Neural crest cell (in vitro differentiated cells): Measurements from ENCODE around the gene RAB6B. TPM values are rescaled to one million over a fixed set of nuclear protein-coding genes. Genes with fewer than 3 reads are reported as not detected.

Experiments
- DNase-seq: peaks from one replicate; pipeline ENCODE4 v3.0.0; 2021; ENCODE audit warnings: low read depth, mixed read lengths, low spot score
- H3K27ac Mint-ChIP-seq: one replicate; pipeline ENCODE4 v1.8.0; 2021; ENCODE audit warnings: mild to moderate bottlenecking, mixed read lengths; ENCODE audit not compliant: unreplicated experiment
- H3K27me3 Mint-ChIP-seq: 2 replicates; pipeline ENCODE4 v1.8.0; 2021; ENCODE audit warnings: low read depth, mild to moderate bottlenecking, mixed read lengths
- H3K36me3 Mint-ChIP-seq: 2 replicates; pipeline ENCODE4 v1.8.0; 2021; ENCODE audit warnings: low read depth, mild to moderate bottlenecking, mixed read lengths
- H3K4me1 Mint-ChIP-seq: 2 replicates; pipeline ENCODE4 v1.8.0; 2021; ENCODE audit warnings: mixed read lengths
- H3K4me3 Mint-ChIP-seq: one replicate; pipeline ENCODE4 v1.8.0; 2021; ENCODE audit warnings: mild to moderate bottlenecking, mixed read lengths
- H3K9me3 Mint-ChIP-seq: 2 replicates; pipeline ENCODE4 v1.8.0; 2021; ENCODE audit warnings: mixed read lengths
- CTCF ChIP-seq: fragments of 200-600 bp; sonication (generic); conservative IDR thresholded peaks from 2 replicates; pipeline ENCODE4 v1.5.0; 2021; ENCODE audit warnings: antibody characterized with exemption, mild to moderate bottlenecking
- total RNA-seq: library from RNA; stranded (reverse); gene quantifications from 2 replicates; pipeline ENCODE4 v1.2.1, GENCODE V29; 2021

The RAB6B gene
- total RNA-seq, 1 donor from 2014 or later, result 15.5 TPM

- no peaks in the 10 kb centered on the region for H3K27me3 Mint-ChIP-seq
- H3K36me3 Mint-ChIP-seq, result no peaks in the 10 kb centered on the region
- TF ChIP-seq CTCF, result no peak
- peaks cover 7% of the 10 kb centered on the region for H3K4me1 Mint-ChIP-seq
- no peak for DNase-seq
- H3K4me3 Mint-ChIP-seq, result no peak overlapping the region
- no peak overlapping the region for H3K27ac Mint-ChIP-seq
- no peaks in the 10 kb centered on the region for H3K9me3 Mint-ChIP-seq
These were observed 23.5 kb downstream of the RAB6B start for GRCh38 chr3:133872161-133872560.

- no peak for TF ChIP-seq CTCF
- Mint-ChIP-seq H3K4me1 (peaks cover 7% of the 10 kb centered on the region), H3K36me3 (no peaks in the 10 kb centered on the region)
These were observed 24.2 kb downstream of the RAB6B start for GRCh38 chr3:133871368-133872090.

DNA sequence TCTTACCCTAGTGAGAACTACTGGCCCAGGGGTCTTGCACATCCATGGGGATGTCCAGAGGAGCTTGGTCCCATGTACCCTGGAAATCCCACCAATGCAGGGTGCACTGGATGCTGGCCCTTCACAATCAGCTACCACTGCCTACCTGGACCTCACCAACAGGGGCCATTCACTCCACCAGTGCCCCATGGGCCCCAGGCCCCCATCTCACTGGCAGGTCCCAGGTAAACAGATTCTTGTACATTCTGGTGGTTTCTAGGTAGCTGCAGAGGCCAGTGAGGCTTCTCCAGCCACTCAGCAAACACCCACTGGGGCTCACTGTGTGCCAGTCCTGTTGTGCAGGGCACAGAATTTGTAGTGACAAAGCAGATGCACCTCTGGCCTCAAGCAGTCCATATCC, 24.9 kb downstream of the RAB6B start:
- H3K27ac Mint-ChIP-seq, result no peak overlapping the region
- no peak for DNase-seq
- no peaks in the 10 kb centered on the region for H3K27me3 Mint-ChIP-seq
- H3K36me3 Mint-ChIP-seq, result no peaks in the 10 kb centered on the region
- peaks cover 7% of the 10 kb centered on the region for H3K4me1 Mint-ChIP-seq
- no peaks in the 10 kb centered on the region for H3K9me3 Mint-ChIP-seq
- no peak for TF ChIP-seq CTCF
- H3K4me3 Mint-ChIP-seq, result no peak overlapping the region

More at GRCh38 chr3:133871368-133872090, 24.2 kb downstream of the RAB6B start:
- no peaks in the 10 kb centered on the region for H3K27me3 Mint-ChIP-seq
- no peaks in the 10 kb centered on the region for H3K9me3 Mint-ChIP-seq
- DNase-seq, result no peak
- H3K27ac Mint-ChIP-seq, result no peak overlapping the region
- H3K4me3 Mint-ChIP-seq, result no peak overlapping the region

DNA sequence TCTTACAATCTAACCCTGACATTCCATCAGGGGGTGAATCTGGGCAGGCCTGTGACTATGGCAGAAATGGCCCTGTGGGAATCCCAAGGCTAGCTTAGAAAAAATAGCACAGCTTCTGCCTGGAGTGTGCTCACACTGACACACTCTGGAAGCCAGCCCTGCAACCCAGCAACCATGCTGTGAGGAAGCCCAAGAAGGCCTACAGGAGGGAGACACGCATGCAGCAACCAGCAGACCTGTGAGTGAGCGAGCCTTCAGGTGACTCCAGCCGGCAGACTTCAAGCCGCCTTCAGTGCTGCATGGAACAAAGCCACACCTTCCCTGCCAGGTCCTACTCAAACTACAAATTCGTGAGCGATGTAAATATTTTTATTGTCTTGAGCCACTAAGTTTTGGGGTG, 26.1 kb downstream of the RAB6B start:
- no peak overlapping the region for H3K27ac Mint-ChIP-seq
- H3K4me3 Mint-ChIP-seq, result no peak overlapping the region
- no peaks in the 10 kb centered on the region for H3K9me3 Mint-ChIP-seq
- DNase-seq, result no peak
- no peak for TF ChIP-seq CTCF
- H3K36me3 Mint-ChIP-seq, result no peaks in the 10 kb centered on the region
- peaks cover 7% of the 10 kb centered on the region for H3K4me1 Mint-ChIP-seq
- H3K27me3 Mint-ChIP-seq, result no peaks in the 10 kb centered on the region

GRCh38 chr3:133868758-133869475, 26.8 kb downstream of the RAB6B start:
- no peak for TF ChIP-seq CTCF
- H3K9me3 Mint-ChIP-seq, result no peaks in the 10 kb centered on the region
- no peak overlapping the region for H3K4me3 Mint-ChIP-seq
- H3K36me3 Mint-ChIP-seq, result no peaks in the 10 kb centered on the region
- no peaks in the 10 kb centered on the region for H3K27me3 Mint-ChIP-seq
- H3K4me1 Mint-ChIP-seq, result peaks cover 7% of the 10 kb centered on the region
- no peak for DNase-seq
- H3K27ac Mint-ChIP-seq, result no peak overlapping the region
